ENCODE measurements around the gene CAD.

CAD gene

GRCh38 chr2:27231921-27232320, 14.8 kb downstream of the CAD start:
- no peak for FAIRE-seq

GRCh38 chr2:27233341-27233740, 16.2 kb downstream of the CAD start:
- FAIRE-seq = no peak

GRCh38 chr2:27236136-27236535, 19.0 kb downstream of the CAD start:
- no peak for FAIRE-seq

- FAIRE-seq = no peak
Measured at GRCh38 chr2:27236626-27237025, 19.5 kb downstream of the CAD start.

GRCh38 chr2:27237341-27237945, 20.3 kb downstream of the CAD start:
- no peak for FAIRE-seq

GRCh38 chr2:27238976-27239375, 21.8 kb downstream of the CAD start:
- no peak for FAIRE-seq

GRCh38 chr2:27240406-27240805, 23.2 kb downstream of the CAD start:
- FAIRE-seq = no peak

- no peak for FAIRE-seq
Measured at GRCh38 chr2:27241761-27242613, 24.8 kb downstream of the CAD start.

- no peak for FAIRE-seq
Measured at GRCh38 chr2:27242614-27242951, 25.4 kb downstream of the CAD start.

GRCh38 chr2:27243391-27244130, 26.4 kb downstream of the CAD start:
- FAIRE-seq = no peak

- no peak for FAIRE-seq
Measured at GRCh38 chr2:27245116-27245515, 27.9 kb downstream of the CAD start.

- FAIRE-seq = no peak
Measured at GRCh38 chr2:27245626-27246025, 28.5 kb downstream of the CAD start.

GRCh38 chr2:27247893-27248292, 30.7 kb downstream of the CAD start:
- no peak for FAIRE-seq

GRCh38 chr2:27249159-27249890, 32.2 kb downstream of the CAD start:
- no peak for FAIRE-seq

GRCh38 chr2:27249891-27250651, 32.9 kb downstream of the CAD start:
- FAIRE-seq = no peak

- FAIRE-seq = no peak
Measured at GRCh38 chr2:27250652-27251379, 33.6 kb downstream of the CAD start.

GRCh38 chr2:27251766-27252165, 34.6 kb downstream of the CAD start:
- FAIRE-seq = no peak

- no peak for FAIRE-seq
Measured at GRCh38 chr2:27255187-27255586, 38.0 kb downstream of the CAD start.

- FAIRE-seq = no peak
Measured at GRCh38 chr2:27255660-27256059, 38.5 kb downstream of the CAD start.

GRCh38 chr2:27256855-27257454, 39.8 kb downstream of the CAD start:
- no peak for FAIRE-seq

- no peak for FAIRE-seq
Measured at GRCh38 chr2:27258051-27258450, 40.9 kb downstream of the CAD start.
